Stomach (tissue), 4 donors: ENCODE results near the gene MYRIP.

Experiments used
- EP300 ChIP-seq: sonication (generic); formaldehyde crosslinking; IDR thresholded peaks from one replicate; pipeline ENCODE4 v1.6.1; 2017; ENCODE audit warnings: antibody characterized with exemption
- POLR2A ChIP-seq, 4 donors: fragments of 450-650 bp; IDR thresholded peaks; one replicate each; pipeline ENCODE4 v1.6.1; 2016; ENCODE audit warnings: antibody characterized with exemption in 4 of 4, control low read depth in 2 of 4, mild to moderate bottlenecking in 1 of 4, moderate library complexity in 1 of 4
- POLR2AphosphoS5 ChIP-seq, 3 donors: sonication (generic); formaldehyde crosslinking; IDR thresholded peaks; one replicate each; pipeline ENCODE4 v1.6.1; 2016; ENCODE audit warnings: antibody characterized with exemption in 3 of 3
- TF ChIP-seq, protein P1 (sequence below), 7 experiments: fragments of 450-650 bp in 4 of 7; fragments of 200-600 bp in 3 of 7; sonication (generic) in 3 of 7; IDR thresholded peaks; one replicate each; pipeline ENCODE4 v1.5.1; 2016 to 2019; ENCODE audit warnings: antibody characterized with exemption in 7 of 7, control low read depth in 2 of 7, mild to moderate bottlenecking in 1 of 7

GRCh38 chr3:40264451-40264850 lies 455.0 kb downstream of the MYRIP start:
- TF ChIP-seq POLR2A (IDR thresholded peaks at IDR 0.05) (no peak), EP300 (no peak), POLR2AphosphoS5 (IDR thresholded peaks at IDR 0.05) (no peak)
- TF ChIP-seq, protein P1, sequence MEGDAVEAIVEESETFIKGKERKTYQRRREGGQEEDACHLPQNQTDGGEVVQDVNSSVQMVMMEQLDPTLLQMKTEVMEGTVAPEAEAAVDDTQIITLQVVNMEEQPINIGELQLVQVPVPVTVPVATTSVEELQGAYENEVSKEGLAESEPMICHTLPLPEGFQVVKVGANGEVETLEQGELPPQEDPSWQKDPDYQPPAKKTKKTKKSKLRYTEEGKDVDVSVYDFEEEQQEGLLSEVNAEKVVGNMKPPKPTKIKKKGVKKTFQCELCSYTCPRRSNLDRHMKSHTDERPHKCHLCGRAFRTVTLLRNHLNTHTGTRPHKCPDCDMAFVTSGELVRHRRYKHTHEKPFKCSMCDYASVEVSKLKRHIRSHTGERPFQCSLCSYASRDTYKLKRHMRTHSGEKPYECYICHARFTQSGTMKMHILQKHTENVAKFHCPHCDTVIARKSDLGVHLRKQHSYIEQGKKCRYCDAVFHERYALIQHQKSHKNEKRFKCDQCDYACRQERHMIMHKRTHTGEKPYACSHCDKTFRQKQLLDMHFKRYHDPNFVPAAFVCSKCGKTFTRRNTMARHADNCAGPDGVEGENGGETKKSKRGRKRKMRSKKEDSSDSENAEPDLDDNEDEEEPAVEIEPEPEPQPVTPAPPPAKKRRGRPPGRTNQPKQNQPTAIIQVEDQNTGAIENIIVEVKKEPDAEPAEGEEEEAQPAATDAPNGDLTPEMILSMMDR (IDR thresholded peaks at IDR 0.05) = no peak
